T1000 (cell line): ENCODE data around the gene RPS23.

Source experiments
- DNase-seq: peaks from one replicate; lab custom pipeline; 2025; ENCODE audit warnings: mixed read lengths; lab: John Stamatoyannopoulos, UW

RPS23 gene

DNA sequence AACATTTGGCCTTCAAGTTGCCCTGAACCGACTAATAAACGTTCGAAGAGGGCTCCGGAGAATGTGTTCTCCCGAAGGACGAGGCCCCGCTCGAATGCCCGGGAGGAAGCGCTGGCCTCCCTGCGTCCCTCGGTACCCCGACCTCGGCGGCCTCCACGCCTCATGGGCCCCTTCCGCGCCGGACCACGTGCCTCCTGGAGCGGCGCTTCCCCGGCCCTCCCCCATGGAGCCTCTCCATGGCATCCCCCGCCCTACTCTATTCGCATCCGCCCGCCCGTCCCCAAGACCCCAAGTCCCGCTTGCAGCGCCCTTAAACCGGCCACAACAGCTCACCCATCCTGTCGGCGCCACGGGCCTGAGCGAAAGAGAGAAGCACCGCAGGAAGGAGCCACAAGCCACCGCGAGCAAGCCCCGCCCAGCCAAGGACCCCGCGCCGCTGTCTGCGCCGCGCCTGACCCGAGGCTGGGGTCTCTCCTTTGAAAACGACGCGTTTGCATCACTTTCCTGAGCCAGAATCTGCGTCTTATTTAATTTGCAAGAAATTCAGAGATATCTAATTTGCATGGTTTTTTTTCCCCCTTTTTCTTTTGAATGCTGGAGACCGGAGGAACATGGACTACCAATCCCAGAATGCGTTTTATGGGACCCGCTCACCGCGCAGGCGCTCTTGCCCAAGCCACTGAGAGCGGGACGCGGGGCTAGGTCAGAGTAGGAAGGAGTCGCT, at the start of gene RPS23:
RPS23 (minus strand) TSS at position 368 of the 724 bp plus-strand sequence; CDS start at position 337, 31 bp downstream.
- peak; percentile 87 for DNase-seq

DNA sequence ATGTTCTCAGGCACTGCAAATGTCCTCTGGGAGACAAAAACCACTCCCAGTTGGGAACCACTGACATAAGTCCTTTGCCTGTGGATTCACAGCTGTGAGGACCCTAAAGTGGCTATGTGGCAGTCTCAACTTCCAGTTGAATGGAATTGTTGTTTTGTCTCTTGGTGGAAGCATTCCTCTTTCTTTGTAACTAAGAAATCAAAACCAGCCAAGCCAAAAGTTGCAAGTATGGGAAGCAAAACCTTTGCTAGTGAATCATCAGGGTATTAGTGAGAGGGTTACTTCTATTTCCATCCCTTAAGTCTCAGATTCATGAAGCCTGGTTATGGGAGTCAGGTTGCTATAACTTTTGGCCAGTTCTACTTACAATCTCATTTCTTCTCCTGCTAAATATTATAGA, 49.8 kb upstream of the RPS23 start:
- no peak for DNase-seq

DNA sequence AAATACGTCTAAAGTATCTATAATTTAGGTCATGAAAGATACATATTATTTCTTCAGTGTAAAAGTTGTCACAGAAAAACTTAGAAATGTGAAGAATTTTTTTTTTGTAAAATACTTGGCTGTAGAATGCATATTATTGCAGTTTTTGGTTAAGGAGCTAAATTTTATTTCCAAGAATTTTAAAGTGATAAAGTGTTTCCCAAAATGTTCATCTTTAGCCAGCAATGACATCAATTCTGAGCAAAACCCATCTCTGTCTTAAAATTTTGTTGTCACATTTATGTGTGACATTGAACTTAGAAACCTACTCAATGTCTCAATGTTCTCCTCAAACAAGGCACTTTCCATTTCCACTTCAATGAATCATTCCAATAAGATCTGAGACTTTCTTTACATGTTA, 47.8 kb upstream of the RPS23 start:
- DNase-seq = no peak

DNA sequence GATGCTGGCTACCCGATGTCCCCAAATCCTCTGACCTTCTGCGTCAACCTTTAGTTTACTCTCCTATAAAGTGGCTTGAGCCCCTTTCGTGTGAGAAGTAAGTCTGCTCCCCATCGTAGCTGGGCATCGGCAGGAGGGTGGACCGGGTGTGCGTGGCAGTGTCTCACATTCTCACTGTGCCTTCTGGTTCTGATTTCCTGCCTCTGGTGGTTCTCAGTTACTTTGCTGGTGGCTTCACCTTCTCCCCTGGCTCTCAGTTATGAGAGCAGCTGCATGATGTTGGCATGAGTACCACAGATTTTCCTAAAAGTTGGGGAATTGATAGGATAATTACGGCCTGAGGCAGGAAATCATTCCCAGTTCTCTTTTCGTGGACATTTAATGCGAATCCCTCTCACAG, 47.0 kb upstream of the RPS23 start:
- no peak for DNase-seq

DNA sequence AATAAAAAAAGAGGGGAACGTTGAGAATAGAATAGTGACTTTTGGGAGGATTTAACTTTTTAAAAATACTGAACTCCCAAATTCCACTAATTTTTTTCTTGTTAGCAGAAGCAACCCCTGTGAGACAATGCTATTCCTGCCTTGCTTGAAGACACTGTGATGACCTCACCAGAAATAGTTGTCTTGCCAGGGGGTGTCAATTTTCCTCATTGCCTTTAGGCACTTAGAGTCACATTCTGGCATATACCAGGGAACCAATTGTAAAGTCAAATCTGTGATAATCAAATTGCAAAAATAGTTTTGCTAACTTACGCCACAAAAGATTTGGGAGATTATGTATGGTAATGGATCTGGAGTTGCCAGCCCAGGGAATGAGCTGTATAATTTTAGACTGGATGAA, 42.8 kb upstream of the RPS23 start:
- no peak for DNase-seq

DNA sequence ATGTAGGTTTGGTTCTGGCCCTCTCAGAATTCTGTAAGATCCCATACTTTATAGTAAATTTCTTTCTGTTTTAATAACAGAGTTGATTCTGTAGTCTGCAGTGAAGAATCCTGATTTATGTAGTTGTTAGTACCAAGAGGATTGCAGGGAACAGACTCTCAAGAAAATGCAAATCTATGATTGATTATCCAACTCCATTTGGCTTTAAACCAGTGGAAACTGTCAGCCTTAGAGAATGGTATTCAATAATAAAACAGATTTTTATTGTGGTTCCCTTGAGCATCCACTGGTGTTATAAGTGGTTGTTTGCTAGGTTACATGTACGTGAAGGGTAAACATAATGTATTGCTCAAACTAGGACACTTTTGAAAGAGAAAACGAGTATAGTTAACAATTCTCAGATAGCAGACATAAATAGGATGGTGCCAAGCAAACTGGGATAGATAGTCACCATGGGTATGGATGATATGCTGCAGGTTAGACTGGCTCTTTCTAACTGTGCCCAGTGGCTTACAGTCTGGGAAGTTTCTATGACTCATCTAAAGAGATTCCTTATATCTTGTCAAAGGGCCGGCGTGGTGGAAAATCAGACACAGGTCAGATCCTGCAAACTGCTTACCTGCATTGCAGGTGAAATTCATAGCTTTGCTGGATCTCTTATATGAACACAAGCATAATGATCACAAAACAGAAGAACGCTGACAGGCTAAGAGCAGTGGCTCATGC, 41.7 kb upstream of the RPS23 start:
- no peak for DNase-seq

DNA sequence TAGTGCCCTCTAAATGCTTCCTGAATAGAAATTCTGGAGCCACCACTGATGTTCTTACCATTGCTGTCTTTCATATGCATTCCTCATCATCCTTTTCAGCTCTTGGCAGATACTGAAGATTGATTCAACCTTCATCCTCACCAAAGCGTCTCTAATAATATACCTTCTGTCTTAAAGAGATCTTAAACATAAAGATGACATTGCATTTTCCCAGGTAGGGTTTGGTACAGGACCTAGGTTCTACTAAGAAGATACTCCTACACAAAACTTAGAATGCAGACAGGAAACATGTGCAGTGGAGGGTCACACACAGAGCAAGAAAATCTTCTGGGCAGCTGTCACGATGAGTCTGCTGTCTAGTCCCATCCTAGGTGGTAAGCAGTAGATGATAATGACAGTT, 41.0 kb upstream of the RPS23 start:
- no peak for DNase-seq

DNA sequence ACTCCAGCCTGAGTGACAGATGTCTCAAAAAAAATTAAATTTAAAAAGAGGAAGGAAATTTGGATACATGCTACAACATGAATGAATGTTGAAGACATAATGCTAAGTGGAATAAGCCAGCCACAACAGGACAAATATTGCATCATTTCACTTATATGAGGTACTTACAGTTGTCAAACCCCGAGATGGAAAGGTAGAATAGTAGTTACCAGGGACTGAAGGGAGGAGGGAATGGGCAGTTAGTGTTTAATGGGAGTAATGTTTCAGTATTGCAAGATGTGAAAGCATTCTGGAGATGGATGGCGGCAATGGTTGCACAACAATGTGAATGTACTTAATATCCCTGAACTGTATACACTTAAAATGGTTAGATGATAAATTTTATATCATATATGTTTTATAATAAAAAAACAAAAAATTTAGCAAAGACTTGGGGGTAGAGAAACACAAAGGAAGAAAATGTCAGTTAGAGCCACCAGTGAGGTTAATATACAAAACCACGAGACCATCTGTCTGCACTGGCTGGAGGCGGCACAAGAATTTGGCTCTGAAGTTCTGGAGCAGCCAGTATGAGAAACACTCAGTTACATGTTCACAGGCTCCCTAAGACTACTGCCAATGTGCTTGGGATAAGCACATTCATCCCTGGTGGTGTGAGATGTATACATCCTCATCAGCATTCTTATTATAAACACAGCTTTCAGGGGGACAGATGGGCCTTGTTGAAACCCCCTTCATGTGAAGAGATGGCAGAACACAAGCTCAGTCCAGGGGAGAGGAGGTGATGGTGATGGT, 37.0 kb upstream of the RPS23 start:
- no peak for DNase-seq

DNA sequence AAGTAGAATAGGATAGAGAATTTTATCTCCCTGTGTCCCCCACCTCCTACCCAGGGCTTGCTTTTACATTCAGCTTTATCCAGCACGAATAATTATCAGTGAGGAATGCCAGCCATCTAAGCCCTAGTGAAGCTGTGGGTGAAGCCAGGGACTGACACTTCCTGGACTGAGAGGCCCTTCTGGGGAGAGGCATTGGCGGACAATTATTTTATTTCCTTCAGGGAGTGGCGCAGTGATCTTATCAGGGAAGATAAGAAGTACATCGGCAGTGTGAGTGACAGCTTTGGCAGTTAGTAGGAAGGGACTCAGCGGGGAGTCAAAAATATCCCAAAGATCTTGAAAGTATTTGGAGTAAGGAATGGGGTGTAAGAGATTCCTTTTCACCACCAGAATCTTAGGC, 34.9 kb upstream of the RPS23 start:
- DNase-seq = no peak

DNA sequence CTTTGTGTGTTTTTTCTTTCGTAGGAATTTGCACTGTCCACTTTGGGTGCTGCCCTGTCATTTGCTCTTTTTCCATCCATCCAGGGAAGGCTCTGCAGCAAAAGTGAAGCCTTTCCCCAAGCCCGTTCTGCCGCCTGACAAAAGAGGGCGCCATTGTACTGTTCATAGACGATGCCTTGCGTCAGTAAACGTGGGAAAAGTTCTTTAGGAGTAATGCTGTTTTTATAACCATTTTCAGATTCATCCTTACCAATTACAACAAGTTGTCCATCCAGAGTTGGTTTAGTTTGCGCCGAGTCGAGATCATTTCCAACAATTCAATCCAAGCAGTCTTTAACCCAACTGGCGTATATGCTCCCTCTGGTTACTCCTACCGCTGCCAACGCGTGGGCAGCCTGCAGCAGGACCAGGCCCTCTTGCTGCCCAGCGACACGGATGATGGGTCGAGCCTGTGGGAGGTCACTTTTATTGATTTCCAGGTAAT, 34.3 kb upstream of the RPS23 start:
- no peak for DNase-seq

DNA sequence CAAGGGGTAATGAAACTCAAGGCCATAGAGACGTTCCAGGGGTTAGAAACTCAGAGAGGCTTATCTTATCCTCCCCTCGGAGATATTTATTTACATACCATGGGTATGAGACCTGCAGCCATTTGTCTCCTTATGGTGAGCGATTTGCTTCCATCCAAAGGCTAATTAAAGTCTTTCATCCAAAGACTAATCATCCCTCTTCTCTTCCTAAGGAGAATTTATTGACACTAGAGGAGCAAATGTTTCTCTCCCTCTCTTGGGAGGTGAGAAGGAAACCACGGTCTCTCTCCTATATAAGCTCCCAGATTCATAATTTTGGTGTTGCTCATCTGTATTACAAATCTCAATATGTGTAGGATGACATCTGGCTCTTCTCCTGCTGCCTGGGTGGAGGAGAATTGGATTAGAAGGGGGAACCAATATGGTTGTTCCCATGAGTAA, 31.0 kb upstream of the RPS23 start:
- no peak for DNase-seq

DNA sequence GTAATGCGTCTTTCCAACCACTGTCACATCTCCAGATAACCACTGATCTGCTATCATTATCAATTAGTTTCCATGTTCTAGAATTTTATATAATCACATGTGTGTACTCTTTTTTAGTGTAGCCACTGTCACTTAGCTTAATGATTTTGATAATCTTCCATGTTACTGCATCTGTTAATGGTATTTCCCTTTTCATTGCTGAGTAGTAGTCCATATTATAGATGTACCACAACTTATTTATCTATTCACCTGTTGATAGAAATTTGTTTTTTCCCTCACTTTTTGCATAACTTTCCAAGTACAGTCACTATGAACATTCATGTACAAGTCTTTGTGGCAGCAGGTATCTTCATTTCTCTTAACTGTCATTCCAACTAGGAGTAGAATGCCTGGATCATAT, 30.3 kb upstream of the RPS23 start:
- DNase-seq = no peak

DNA sequence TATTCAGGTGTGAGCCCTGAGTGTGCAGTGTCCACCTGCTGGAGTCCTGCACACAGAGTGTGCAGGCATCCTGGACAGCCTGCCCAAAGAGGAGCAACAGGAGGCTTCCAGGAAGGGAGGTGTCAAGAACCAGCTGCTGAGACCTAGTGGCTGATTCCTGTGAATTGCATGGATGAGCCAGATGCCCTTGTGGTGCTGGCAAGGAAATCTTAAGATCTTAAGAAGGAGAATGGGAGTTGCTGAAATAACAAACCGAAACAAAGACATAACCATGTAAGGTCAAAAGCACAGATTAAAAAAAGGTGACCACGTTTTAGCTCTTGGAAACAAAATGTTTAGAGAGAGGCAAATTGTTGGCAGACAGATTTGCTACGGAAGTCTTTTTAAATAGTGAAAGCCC, 29.3 kb upstream of the RPS23 start:
- DNase-seq = no peak

DNA sequence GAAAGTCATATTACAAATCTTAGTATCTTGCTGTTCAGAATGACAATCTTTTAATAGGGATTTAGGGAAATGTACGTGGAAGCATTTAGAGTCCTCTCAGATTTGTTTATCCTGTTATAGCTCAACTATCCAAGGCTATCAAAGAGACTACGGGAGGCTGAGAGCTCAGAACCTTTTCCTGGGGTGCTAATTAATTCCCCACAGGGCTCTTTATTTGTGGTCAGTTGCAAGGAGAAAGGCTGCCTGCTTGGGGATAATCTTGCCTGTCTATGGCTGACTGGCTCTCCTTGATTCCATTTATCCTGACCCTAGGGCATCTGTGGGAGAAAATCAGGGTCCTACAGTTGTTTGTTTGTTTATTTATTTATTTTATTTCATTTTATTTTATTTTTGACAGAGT, 28.0 kb upstream of the RPS23 start:
- no peak for DNase-seq

DNA sequence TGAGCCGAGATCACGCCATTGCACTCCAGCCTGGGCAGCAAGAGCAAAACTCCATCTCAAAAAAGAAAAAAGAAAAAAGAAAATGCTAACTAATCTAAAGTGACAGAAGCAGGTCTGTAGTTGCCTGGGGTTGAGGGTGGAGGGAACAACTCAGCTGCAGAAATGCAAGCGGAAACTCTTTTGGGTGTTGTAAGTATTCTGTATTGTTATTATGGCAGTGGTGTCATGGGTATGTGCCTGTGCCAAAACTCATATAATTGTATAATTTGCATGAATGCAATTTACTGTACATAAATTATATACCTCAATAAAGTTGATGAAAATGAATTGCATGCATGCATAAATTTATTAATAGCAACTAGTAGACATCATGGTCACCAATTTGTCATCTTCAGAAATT, 23.0 kb upstream of the RPS23 start:
- no peak for DNase-seq

DNA sequence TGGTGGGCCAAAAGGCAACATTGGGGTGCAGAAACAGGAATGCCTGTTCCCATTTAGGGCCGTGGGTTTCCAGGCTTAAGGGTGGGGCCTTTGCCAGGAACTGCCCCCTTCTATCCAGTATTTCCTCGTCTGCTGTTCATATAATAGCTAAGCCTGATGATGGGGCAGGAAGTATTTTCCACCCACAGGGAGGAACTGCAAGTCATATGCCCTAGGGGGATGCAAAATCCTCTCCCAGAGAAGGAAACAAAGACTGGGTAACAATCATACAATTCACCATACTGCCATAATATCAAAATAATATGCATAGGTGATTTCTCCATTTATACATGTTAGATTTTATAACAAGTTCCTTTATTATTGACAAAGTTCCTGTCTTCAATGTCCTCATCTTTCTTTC, 20.5 kb upstream of the RPS23 start:
- DNase-seq = no peak

DNA sequence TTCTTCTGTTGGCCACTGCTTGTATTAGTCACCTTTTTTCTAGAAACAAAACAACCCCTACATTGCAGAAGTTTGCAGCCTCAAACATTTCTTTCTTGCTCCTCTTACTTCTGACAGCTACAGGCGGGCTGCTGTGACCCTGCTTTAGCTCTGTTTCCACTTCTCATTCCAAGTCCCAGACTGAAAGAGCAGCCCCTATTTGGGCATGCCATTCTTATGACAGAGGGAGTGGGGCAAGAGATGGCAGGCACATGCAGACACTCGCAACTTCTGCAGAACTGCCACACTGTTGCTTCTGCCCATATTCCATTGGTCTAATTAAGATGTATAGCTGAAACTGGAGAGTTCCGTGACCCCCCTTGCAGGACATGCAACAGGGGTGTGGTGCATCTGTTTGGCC, 19.6 kb upstream of the RPS23 start:
- DNase-seq = no peak

DNA sequence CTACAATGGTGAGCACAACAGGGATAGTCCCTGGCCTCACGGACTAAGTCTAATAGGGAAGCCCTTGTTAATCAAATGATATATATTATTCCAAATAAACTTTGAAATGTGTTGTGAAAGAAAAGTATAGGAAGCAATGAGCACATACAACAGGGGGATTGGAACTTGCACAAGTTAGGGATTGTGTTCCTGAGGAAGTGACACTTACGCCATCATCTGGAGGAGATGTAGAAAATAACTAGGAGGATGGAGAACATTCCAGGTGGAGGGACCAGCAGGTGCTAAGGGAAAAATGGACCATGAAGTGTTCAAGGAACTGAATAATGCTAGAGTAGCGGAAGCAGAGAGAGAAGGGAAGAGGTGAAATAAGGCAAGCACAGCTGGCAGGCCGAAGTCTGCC, 18.8 kb upstream of the RPS23 start:
- no peak for DNase-seq

DNA sequence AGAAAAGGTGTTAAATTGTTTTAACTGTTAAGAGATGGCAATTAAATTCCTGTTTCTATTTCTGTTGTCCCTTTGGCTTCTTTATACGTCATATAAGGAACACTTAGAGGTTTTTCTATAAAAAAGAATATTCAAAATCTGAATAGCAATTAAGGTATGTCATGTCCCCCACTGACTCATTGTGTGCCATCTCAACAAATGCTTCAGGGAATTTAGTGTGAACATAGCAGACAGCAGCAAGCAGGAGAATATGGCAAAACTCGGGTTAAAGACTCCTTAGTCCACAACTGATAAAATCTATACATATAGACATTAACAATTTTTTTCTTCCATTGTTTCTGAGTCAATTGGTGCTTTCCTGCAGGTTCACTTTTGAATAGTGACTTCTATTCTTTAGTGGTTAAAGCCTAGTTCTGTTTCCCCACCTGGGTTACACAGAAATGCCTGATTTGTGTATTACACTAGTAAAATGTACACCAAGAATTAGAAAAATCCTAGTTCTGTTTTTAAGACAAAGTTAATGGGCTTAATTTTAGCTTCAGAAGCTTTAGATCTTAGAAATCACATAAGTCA, 17.9 kb upstream of the RPS23 start:
- no peak for DNase-seq

DNA sequence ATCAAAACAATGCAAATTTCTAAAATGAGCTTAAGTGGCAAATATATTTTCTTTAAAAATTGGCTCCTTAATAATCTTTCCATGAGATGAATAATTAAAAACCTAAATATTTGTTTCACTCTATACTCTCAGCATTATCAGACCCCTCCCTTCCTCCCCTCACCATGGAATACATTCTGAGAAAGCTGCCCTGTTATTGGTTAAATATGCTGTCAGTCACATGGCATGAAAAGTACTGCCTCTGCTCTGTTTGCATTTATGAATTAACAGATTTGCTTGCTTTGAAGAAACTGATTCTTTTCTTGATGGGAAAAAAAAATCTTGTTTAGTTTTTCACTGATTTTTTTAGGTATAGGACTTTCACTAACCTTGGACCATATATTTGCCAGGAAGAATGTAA, 17.0 kb upstream of the RPS23 start:
- no peak for DNase-seq

DNA sequence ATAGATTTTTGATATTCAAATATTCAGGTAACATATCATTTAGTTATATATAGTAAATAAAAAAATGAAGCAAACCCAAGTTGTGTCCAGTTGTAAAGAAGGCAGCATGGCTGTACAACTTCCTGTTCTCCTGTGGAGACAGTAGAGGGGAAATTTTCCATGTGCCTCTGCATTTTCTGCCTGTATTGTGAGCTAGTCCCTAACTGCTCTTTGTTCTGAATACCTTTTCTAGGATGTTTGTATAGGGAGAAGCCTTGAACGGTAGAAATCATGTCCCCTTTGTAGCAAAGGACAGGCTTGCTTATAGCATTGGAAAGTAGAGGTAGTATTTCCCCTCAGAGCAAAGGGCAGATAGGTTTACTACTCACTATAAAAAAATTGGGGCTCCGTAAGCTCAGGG, 13.3 kb upstream of the RPS23 start:
- DNase-seq = no peak

DNA sequence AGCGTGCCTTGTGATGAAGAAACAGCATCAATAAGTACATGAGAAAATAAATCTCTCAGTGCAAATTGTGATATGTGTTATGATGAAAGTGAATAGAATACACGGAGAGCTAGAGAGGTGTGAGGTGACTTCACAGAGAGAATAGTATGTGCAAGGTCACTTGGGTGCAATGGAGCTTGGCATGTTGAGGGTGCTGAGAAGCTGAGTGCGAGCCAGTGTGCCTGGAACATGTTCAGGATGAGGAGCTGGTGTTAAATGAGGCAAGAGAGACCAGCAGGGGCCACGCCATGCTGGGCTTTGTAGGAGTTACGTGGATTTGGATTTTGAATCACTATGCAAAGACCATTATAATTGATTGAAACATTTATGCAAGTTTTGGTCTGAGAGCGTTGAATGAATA, 12.8 kb upstream of the RPS23 start:
- DNase-seq = no peak
